Measurements from ENCODE around the gene PHF13. TPM values are rescaled to one million over a fixed set of nuclear protein-coding genes. Genes with fewer than 3 reads are reported as not detected.
"Not testable (repeated sequence)": the region's sequence is repeated elsewhere in the genome, so short reads cannot be mapped to it uniquely, and the experiment has no call there.

The PHF13 gene
- total and polyA plus RNA-seq, 10 of the 15 experiments (the other 5 are each of a cell fraction or from before 2014, with no cell fraction given) = 0.87 to 15.4 (median 5.1) TPM

GRCh38 chr1:6638226-6638625 is 24.7 kb downstream of the PHF13 start (continued):
- TF ChIP-seq CHD2 (IDR thresholded peaks at IDR 0.05; ENCODE audit: borderline replicate concordance, low read depth, low read length) (no peak), PAX5 (IDR thresholded peaks at IDR 0.05; ENCODE audit: borderline replicate concordance, low read depth, low read length) (no peak), LARP7 (IDR thresholded peaks at IDR 0.05) (no peak), ZNF274 (IDR thresholded peaks at IDR 0.05; ENCODE audit: insufficient read depth, insufficient read length) (no peak), ZNF217 (IDR thresholded peaks at IDR 0.05) (no peak)

- H3K4me3 ChIP-seq; ATAC-seq; H3K4me1 ChIP-seq (ENCODE audit: control insufficient read depth, insufficient read depth, low read length); BruUV-seq (replicated peaks); in situ Hi-C loops (cut with MboI); FAIRE-seq; H4K20me1 ChIP-seq (ENCODE audit: control insufficient read depth, insufficient read depth); H3K79me2 ChIP-seq (ENCODE audit: control insufficient read depth, insufficient read depth, low read length); H3K9me3 ChIP-seq (replicated peaks; ENCODE audit: control insufficient read depth, insufficient read depth, low read length); H3K9ac ChIP-seq (ENCODE audit: control insufficient read depth, insufficient read depth, low read length); intact Hi-C loops (cut with micrococcal nuclease; ENCODE audit: unreplicated experiment); H3K27ac ChIP-seq (ENCODE audit: control insufficient read depth, insufficient read depth); SMC1A ChIA-PET (ENCODE audit: uncharacterized antibody, unreplicated experiment); RAD21 ChIA-PET (ENCODE audit: unreplicated experiment); CTCF ChIA-PET; DNase-seq (ENCODE audit: low read depth, low spot score); H3K4me2 ChIP-seq (ENCODE audit: control insufficient read depth, insufficient read depth); H2AFZ ChIP-seq (ENCODE audit: control insufficient read depth, low read depth, low read length); H3K27me3 ChIP-seq (replicated peaks in 1 of 2; ENCODE audit: control insufficient read depth in 2 of 2, insufficient read depth in 2 of 2, low read length in 1 of 2): not testable (repeated sequence)
- POLR2A ChIA-PET = interaction anchor here (0.7 kb wide), 1 partner anchor 134 kb away, joined by 3 read pairs; no protein-coding TSS in a partner anchor
- H3K36me3 ChIP-seq (ENCODE audit: control insufficient read depth in 2 of 2, insufficient read depth in 2 of 2, low read length in 1 of 2) = peaks cover 18 to 19% of the 10 kb centered on the region in 2 experiments; a peak in 3 of 4 replicates
- 84% methylated on average over 3 of the region's 3 CpGs for WGBS (ENCODE audit: insufficient coverage, insufficient replicate concordance, low lambda C conversion rate, missing lambda C conversion rate)
These were observed 27.3 kb downstream of the PHF13 start for GRCh38 chr1:6640867-6641266.

- H3K27ac ChIP-seq (ENCODE audit: control insufficient read depth, insufficient read depth) = no peak overlapping the region
- SMC1A ChIA-PET (ENCODE audit: uncharacterized antibody, unreplicated experiment) = interaction anchor here (1.1 kb wide), 1 partner anchor 156 kb away, joined by 3 read pairs; no protein-coding TSS in a partner anchor
- POLR2A ChIA-PET = no interaction called here
- ATAC-seq (no peak), DNase-seq (ENCODE audit: low read depth, low spot score) (no peak), FAIRE-seq (no peak)
- peaks cover 9 to 12% of the 10 kb centered on the region in 2 experiments; a peak in 3 of 4 replicates for H3K36me3 ChIP-seq (ENCODE audit: control insufficient read depth in 2 of 2, insufficient read depth in 2 of 2, low read length in 1 of 2)
- no peaks in the 10 kb centered on the region for H3K9me3 ChIP-seq (replicated peaks; ENCODE audit: control insufficient read depth, insufficient read depth, low read length)
- H3K79me2 ChIP-seq (ENCODE audit: control insufficient read depth, insufficient read depth, low read length) = no peaks in the 10 kb centered on the region
- RAD21 ChIA-PET (ENCODE audit: unreplicated experiment) = interaction anchor here (1.1 kb wide), 1 partner anchor 159 kb away, joined by 3 read pairs; no protein-coding TSS in a partner anchor
- intact Hi-C loops (cut with micrococcal nuclease; ENCODE audit: unreplicated experiment) = no loop called here
- no peaks in the 10 kb centered on the region for H3K4me1 ChIP-seq (ENCODE audit: control insufficient read depth, insufficient read depth, low read length)
- CTCF ChIA-PET = interaction anchor here (0.8 to 1.7 kb wide), 4 partner anchors 27 to 165 kb away, joined by 3 to 5 read pairs (median 4); partner anchors contain the start of gene NOL9
- no peak overlapping the region for H3K9ac ChIP-seq (ENCODE audit: control insufficient read depth, insufficient read depth, low read length)
- BruUV-seq (replicated peaks) = no TSS peak
- no peak overlapping the region for H3K4me2 ChIP-seq (ENCODE audit: control insufficient read depth, insufficient read depth)
- no peaks in the 10 kb centered on the region; the same call in 1 of the 2 replicates for H4K20me1 ChIP-seq (ENCODE audit: control insufficient read depth, insufficient read depth)
- WGBS (ENCODE audit: insufficient coverage, insufficient replicate concordance, low lambda C conversion rate, missing lambda C conversion rate) = 98% methylated on average over 7 of the region's 7 CpGs
- H2AFZ ChIP-seq (ENCODE audit: control insufficient read depth, low read depth, low read length) = no peak overlapping the region
- H3K27me3 ChIP-seq (replicated peaks in 1 of 2; ENCODE audit: control insufficient read depth in 2 of 2, insufficient read depth in 2 of 2, low read length in 1 of 2) = no peaks in the 10 kb centered on the region
- no peak overlapping the region for H3K4me3 ChIP-seq
- in situ Hi-C loops (cut with MboI) = no loop called here
- TF ChIP-seq BCL3 (IDR thresholded peaks at IDR 0.05; ENCODE audit: borderline replicate concordance, insufficient read depth, low read depth, low read length, poor library complexity, severe bottlenecking) = no peak
- no peak for TF ChIP-seq ETV6 (conservative IDR thresholded peaks at IDR 0.05 in 1 of 2, IDR thresholded peaks at IDR 0.05 in 1 of 2; ENCODE audit: borderline replicate concordance in 1 of 2, low read depth in 1 of 2)
- TF ChIP-seq BCL11A (IDR thresholded peaks at IDR 0.05; ENCODE audit: low read depth, low read length) = no peak
- no peak for TF ChIP-seq MEF2B (IDR thresholded peaks at IDR 0.05; ENCODE audit: partially characterized antibody, poor library complexity, severe bottlenecking)
- TF ChIP-seq ESRRA (IDR thresholded peaks at IDR 0.05; ENCODE audit: low read length) = no peak
- no peak for TF ChIP-seq MYB (IDR thresholded peaks at IDR 0.05; ENCODE audit: borderline replicate concordance, low read depth, low read length)
- TF ChIP-seq PAX5 (IDR thresholded peaks at IDR 0.05; ENCODE audit: borderline replicate concordance, low read depth, low read length) = no peak
- no peak for TF ChIP-seq HDGF (IDR thresholded peaks at IDR 0.05)
- no peak for TF ChIP-seq RAD21 (IDR thresholded peaks at IDR 0.05; ENCODE audit: insufficient read depth, low read depth, low read length)
- TF ChIP-seq IKZF1 (conservative IDR thresholded peaks at IDR 0.05) = no peak
- TF ChIP-seq ZNF207 (IDR thresholded peaks at IDR 0.05; ENCODE audit: borderline replicate concordance) = no peak
These were observed 31.5 kb downstream of the PHF13 start for GRCh38 chr1:6645018-6645417.
